ENCODE results near the gene GSG1L2. TPM values are rescaled to one million over a fixed set of nuclear protein-coding genes. Genes with fewer than 3 reads are reported as not detected.

GSG1L2 gene
- total RNA-seq, 2 donors from 2014 or later, result not detected

DNA sequence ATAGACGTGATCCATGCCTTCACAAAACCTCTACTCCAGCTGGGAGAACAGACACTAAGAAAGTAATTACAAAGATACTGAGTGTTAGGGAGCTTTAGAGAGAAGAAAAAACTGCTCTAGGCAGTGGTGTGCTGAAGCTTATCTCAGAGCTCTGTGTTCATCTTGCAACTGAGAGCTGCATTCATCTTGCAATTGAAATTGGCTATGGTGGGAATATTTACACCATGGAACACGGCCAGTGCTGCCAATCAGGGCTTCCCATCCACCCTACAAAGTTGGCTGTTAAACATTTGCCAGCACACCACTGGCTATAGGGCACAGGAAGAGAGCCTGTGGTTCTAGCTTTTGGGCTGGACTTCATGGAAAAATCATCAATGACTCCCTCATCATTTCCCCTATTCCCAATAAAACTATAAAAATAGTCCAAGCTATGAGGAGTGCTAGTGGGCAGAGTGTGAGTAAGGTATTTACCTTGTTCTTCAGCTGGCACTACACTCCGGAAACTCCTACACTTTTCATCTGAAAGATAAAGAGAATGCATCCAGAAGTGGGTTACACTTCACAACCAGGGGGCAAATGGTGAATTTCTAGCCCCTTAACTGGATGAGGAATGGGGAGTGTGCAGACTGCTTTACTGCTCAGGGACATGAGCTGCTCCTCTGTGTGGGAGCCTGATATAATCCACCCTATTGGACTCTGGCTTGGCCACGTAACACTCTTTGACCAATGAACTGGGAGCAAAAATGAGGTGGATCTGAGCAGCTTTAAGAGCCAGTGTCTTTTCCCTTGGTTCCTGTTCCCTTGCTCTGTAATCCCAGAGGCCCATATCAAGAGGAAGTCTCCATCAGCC, 11.6 kb downstream of the GSG1L2 start:
- DNase-seq, result no peak
- intact Hi-C loops (cut with DNase I), result no loop called here
- H3K4me3 ChIP-seq, result no peak overlapping the region
- no peak overlapping the region for H3K9ac ChIP-seq (ENCODE audit: low read depth in 2 of 2, low read length in 2 of 2)
- TF ChIP-seq, protein P1, sequence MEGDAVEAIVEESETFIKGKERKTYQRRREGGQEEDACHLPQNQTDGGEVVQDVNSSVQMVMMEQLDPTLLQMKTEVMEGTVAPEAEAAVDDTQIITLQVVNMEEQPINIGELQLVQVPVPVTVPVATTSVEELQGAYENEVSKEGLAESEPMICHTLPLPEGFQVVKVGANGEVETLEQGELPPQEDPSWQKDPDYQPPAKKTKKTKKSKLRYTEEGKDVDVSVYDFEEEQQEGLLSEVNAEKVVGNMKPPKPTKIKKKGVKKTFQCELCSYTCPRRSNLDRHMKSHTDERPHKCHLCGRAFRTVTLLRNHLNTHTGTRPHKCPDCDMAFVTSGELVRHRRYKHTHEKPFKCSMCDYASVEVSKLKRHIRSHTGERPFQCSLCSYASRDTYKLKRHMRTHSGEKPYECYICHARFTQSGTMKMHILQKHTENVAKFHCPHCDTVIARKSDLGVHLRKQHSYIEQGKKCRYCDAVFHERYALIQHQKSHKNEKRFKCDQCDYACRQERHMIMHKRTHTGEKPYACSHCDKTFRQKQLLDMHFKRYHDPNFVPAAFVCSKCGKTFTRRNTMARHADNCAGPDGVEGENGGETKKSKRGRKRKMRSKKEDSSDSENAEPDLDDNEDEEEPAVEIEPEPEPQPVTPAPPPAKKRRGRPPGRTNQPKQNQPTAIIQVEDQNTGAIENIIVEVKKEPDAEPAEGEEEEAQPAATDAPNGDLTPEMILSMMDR (IDR thresholded peaks at IDR 0.05), result no peak
- no peaks in the 10 kb centered on the region for H3K36me3 ChIP-seq
- H3K9me3 ChIP-seq, result no peaks in the 10 kb centered on the region
- no peaks in the 10 kb centered on the region for H3K4me1 ChIP-seq
- no peaks in the 10 kb centered on the region for H3K27me3 ChIP-seq
- H3K27ac ChIP-seq, result no peak overlapping the region

DNA sequence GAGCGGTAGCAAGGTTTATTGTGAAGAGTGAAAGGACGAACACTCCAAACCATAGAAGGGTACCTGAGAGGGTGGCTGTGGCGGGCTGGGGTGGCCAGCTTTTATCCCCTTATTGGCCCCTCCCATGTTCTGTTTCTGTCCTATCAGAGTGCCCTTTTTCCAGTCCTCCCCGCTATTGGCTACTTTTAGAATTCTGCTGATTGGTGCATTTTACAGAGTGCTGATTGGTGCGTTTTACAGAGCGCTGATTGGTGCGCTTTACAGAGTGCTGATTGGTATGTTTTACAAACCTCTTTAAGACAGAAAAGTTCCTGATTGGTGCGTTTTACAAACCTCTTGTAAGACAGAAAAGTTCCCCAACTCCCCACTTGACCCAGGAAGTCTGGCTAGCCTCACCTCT, 12.5 kb downstream of the GSG1L2 start:
- no peaks in the 10 kb centered on the region for H3K4me1 ChIP-seq
- H3K9ac ChIP-seq (ENCODE audit: low read depth in 2 of 2, low read length in 2 of 2), result no peak overlapping the region
- H3K36me3 ChIP-seq, result no peaks in the 10 kb centered on the region
- DNase-seq, result no peak
- H3K27ac ChIP-seq, result no peak overlapping the region
- H3K4me3 ChIP-seq, result no peak overlapping the region
- TF ChIP-seq, protein P1 (IDR thresholded peaks at IDR 0.05), result no peak
- no peaks in the 10 kb centered on the region for H3K27me3 ChIP-seq
- intact Hi-C loops (cut with DNase I), result no loop called here
- no peaks in the 10 kb centered on the region for H3K9me3 ChIP-seq

DNA sequence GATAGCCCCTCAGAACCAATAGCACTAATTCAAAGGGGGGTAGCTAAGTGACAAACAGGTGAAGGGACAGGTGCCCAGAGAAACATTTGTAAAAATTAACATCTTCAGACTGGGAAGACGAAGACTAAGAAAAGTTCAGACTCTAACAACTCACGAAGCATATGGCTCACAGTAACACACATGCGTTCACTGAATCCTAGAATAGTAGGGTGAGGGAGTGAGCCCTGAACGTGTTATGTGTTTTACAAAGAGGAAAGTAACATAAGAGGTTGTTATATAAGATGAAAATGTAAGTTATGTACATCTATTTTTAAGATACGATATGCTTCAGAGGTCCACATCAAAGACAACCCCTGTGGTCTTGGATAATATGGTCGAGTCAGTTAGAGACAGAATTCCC, 15.2 kb downstream of the GSG1L2 start:
- Histone ChIP-seq H3K9me3 (no peaks in the 10 kb centered on the region), H3K4me3 (no peak overlapping the region), H3K36me3 (no peaks in the 10 kb centered on the region), H3K9ac (ENCODE audit: low read depth in 2 of 2, low read length in 2 of 2) (no peak overlapping the region), H3K27ac (no peak overlapping the region), H3K27me3 (no peaks in the 10 kb centered on the region), H3K4me1 (no peaks in the 10 kb centered on the region)
- intact Hi-C loops (cut with DNase I), result no loop called here
- DNase-seq, result no peak
- TF ChIP-seq, protein P1 (IDR thresholded peaks at IDR 0.05), result no peak

DNA sequence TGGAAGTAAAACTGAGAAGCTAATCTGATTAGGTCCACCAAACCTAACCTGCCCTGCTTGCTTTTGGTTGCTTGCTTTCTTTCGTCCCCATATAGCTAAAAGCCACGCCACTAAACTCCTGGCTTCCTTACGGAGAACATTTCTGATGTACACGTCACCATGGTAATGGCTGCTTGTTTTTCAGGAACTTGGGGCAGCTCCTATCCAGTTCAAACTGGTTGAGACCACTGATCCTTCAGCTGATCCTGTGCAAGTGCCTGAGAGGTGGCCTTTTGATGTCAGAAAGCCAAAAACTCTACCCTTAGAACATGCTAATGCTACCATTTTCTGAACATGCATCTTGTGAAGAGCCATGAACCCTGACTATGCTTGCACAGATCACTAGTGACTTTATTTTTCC, 16.1 kb downstream of the GSG1L2 start:
- Histone ChIP-seq H3K9me3 (no peaks in the 10 kb centered on the region), H3K27me3 (no peaks in the 10 kb centered on the region), H3K4me1 (no peaks in the 10 kb centered on the region), H3K4me3 (no peak overlapping the region), H3K27ac (no peak overlapping the region), H3K9ac (ENCODE audit: low read depth in 2 of 2, low read length in 2 of 2) (no peak overlapping the region), H3K36me3 (no peaks in the 10 kb centered on the region)
- intact Hi-C loops (cut with DNase I), result no loop called here
- TF ChIP-seq, protein P1 (IDR thresholded peaks at IDR 0.05), result no peak
- DNase-seq, result no peak

DNA sequence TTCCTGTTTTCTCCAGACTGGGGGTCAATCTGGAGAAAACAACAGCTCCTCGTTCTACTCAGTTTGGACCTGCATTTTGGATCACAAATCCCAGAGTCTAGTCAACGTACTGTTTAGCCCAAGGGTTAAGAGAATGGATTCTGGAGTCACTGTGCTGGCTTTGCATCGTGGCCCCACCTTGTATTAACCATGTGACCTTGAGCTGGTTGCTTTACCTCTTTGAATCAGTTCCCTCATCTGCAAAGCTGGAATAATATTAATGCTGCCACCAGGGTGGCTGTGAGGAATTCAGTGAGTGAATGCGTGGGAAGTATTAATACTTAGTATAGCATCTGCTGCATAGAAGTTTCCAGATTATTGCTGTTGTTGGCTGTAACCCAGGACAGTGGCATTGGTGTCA, 19.2 kb downstream of the GSG1L2 start:
- H3K9me3 ChIP-seq, result no peaks in the 10 kb centered on the region
- intact Hi-C loops (cut with DNase I), result no loop called here
- TF ChIP-seq, protein P1 (IDR thresholded peaks at IDR 0.05), result no peak
- H3K27me3 ChIP-seq, result no peaks in the 10 kb centered on the region
- no peaks in the 10 kb centered on the region for H3K36me3 ChIP-seq
- no peak overlapping the region for H3K9ac ChIP-seq (ENCODE audit: low read depth in 2 of 2, low read length in 2 of 2)
- no peak overlapping the region for H3K27ac ChIP-seq
- no peaks in the 10 kb centered on the region for H3K4me1 ChIP-seq
- DNase-seq, result no peak
- H3K4me3 ChIP-seq, result no peak overlapping the region
